GM21825 (cell line): Measurements from ENCODE around the gene NBPF19.
"Not testable (repeated sequence)": the region's sequence is repeated elsewhere in the genome, so short reads cannot be mapped to it uniquely, and the experiment has no call there.

ENCODE experiments used
- ATAC-seq: cut with Tn5 transposase; IDR thresholded peaks from one replicate; pipeline ENCODE4 v1.9.1; 2021; ENCODE audit warnings: mild to moderate bottlenecking, moderate library complexity; ENCODE audit not compliant: unreplicated experiment

The NBPF19 gene, protein sequence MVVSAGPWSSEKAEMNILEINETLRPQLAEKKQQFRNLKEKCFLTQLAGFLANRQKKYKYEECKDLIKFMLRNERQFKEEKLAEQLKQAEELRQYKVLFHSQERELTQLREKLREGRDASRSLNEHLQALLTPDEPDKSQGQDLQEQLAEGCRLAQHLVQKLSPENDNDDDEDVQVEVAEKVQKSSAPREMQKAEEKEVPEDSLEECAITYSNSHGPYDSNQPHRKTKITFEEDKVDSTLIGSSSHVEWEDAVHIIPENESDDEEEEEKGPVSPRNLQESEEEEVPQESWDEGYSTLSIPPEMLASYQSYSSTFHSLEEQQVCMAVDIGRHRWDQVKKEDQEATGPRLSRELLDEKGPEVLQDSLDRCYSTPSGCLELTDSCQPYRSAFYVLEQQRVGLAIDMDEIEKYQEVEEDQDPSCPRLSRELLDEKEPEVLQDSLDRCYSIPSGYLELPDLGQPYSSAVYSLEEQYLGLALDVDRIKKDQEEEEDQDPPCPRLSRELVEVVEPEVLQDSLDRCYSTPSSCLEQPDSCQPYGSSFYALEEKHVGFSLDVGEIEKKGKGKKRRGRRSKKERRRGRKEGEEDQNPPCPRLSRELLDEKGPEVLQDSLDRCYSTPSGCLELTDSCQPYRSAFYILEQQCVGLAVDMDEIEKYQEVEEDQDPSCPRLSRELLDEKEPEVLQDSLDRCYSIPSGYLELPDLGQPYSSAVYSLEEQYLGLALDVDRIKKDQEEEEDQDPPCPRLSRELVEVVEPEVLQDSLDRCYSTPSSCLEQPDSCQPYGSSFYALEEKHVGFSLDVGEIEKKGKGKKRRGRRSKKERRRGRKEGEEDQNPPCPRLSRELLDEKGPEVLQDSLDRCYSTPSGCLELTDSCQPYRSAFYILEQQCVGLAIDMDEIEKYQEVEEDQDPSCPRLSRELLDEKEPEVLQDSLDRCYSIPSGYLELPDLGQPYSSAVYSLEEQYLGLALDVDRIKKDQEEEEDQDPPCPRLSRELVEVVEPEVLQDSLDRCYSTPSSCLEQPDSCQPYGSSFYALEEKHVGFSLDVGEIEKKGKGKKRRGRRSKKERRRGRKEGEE (N-terminal part only)

DNA sequence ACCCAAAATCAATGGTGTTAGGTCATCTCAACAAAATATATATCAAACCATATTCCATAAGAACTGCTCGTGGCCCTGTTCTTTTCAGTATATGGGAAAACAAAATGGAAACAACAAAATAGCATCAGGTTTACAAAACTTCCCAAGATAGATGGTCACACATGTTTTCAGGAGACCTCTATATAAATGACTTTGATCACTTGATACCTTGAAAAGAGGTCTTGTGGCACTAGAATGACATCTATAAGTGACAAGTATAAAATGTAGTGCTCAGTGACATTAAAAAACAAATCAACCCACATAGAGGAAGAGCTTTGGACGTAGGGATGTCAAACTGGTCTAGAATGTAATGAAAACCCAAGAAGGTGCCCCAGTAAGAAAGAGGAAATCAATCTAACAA is at the start of gene NBPF19:
TSS of gene NBPF19 (plus strand) at position 301 of the 400 bp plus-strand sequence. CDS start 888 bp downstream, outside the sequence.
- ATAC-seq = not testable (repeated sequence)

DNA sequence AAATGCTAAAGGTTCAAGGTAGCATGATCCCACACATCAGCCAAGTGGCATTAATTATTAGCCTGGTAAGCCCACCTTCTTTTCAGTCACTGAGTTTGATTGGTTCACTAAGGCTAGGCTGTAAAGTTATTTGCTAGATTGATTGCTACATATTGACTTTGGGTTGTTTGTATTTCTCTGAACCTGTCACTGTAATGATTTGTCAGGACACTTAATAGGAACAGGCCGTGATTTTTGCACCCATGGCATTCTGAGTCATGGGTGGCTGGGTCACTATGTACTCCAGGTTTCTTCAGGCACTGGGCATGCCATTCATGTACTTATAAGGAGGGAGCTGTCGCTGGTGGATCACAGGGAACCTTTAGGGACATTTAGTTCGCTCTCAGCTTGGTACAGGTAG is 46.5 kb upstream of the NBPF19 start:
- not testable (repeated sequence) for ATAC-seq

DNA sequence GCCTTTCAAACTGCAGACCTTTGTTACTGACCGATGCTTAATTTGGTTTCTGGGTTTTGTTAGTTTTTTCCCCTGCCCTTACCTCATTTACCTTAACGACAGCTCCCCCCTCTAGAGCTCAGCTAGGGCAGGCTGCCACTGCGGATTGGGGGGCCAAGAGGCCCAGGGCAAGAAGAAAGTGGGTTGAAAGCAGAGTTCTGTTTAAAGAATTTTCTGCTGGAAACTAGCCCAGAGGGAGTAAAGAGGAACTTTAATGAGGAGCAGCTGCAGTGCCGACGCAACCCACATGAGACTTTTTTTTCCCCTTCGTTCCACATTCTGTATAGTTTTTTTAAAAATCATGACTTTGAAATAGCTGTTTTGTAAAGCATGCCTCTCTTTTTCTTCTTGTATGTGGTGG is 29.4 kb upstream of the NBPF19 start:
- not testable (repeated sequence) for ATAC-seq

DNA sequence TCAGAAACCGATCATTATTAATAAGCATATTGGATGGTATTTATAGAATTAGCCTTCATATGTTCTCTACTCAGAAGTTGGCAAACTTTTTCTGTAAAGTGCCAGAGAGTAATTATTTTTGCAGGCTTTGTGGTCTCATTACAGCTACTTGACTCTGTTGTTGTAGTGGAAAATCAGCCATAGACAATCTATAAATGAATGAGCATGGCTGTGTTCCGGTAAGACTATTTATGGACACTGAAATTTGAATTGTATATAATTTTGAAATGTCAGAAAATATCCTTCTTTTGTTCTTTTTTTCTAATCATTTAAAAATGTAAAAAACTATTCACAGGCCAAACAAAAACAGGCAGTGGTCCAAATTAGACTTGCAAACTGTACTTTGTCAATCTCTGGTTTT is 22.6 kb upstream of the NBPF19 start:
- not testable (repeated sequence) for ATAC-seq

DNA sequence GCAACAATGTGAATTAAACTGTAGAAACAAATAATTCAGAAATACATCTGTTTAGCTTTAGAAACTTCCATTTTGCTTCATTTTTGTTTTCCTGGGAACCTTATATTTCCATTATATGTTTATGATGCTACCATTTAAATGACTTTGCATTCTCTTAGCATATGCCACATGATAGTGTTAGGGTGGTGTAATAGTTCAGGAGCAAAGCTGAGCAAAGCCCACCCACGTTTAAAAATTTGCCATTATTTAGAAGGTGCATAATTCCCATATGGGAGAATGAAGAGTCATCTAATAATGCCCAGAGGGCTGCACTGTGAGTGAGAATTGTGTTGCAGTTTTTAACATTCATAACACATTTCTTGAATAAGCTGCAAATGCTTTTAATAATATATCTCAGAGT is 22.2 kb upstream of the NBPF19 start:
- not testable (repeated sequence) for ATAC-seq

DNA sequence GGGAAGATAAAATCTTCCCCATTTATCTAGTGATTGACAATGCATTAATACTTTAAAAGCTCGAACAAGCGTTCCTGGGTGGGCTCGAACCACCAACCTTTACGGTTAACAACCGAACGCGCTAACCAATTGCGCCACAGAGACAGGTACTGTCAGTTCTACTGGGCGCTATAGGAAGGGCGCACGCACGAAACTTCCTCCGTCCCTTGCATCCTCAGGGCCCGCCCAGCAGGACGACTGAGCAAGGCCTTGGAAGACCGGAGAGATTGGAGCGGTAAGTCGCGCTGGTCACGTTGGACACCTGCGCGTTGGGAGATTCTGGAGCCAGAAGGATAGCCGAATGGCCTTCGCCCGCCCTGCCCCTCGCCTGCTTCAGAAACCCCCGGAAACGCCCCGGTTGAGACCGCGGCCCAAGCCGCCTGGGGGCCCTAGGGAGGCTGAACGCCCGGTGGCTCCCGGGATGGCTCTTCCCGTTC is 83.5 kb downstream of the NBPF19 start:
- ATAC-seq = not testable (repeated sequence)

- not testable (repeated sequence) for ATAC-seq
Observed at GRCh38 chr1:149561806-149562205, 87.0 kb downstream of the NBPF19 start.

GRCh38 chr1:149565485-149565884 is 90.6 kb downstream of the NBPF19 start:
- ATAC-seq = not testable (repeated sequence)

GRCh38 chr1:149572763-149573162 is 97.9 kb downstream of the NBPF19 start:
- ATAC-seq = not testable (repeated sequence)

GRCh38 chr1:149585592-149585991 is 110.7 kb downstream of the NBPF19 start:
- not testable (repeated sequence) for ATAC-seq
